Activated B cell treated with CpG ODN at 0.5 μM for 24 hours (primary cell): ENCODE results near the gene LRSAM1. TPM values are rescaled to one million over a fixed set of nuclear protein-coding genes. Genes with fewer than 3 reads are reported as not detected.

Experiments used
- ATAC-seq: fragments of 200-7000 bp; cut with Tn5 transposase; one replicate; pipeline ENCODE4 v1.10.0; 2021; ENCODE audit warnings: low read depth, mild to moderate bottlenecking, moderate library complexity
- CTCF ChIA-PET: fragments of 350-600 bp; sonication (Branson Sonifier 250); formaldehyde crosslinking; loops from one replicate; lab custom pipeline; 2021; ENCODE audit warnings: antibody characterized with exemption; lab: Charles Lee
- POLR2A ChIA-PET: fragments of 350-600 bp; sonication (Branson Sonifier 250); formaldehyde crosslinking; loops from one replicate; lab custom pipeline; 2021; ENCODE audit warnings: antibody characterized with exemption; lab: Charles Lee
- DNase-seq: peaks from one replicate; pipeline ENCODE4 v3.0.0; 2022
- H3K27ac Mint-ChIP-seq: one replicate; pipeline ENCODE4 v1.8.0; 2020; ENCODE audit warnings: mixed read lengths
- H3K27me3 Mint-ChIP-seq: one replicate; pipeline ENCODE4 v1.8.0; 2021; ENCODE audit warnings: mixed read lengths
- H3K36me3 Mint-ChIP-seq: one replicate; pipeline ENCODE4 v1.8.0; 2021; ENCODE audit warnings: low read depth, mixed read lengths
- H3K4me1 Mint-ChIP-seq: one replicate; pipeline ENCODE4 v1.8.0; 2021; ENCODE audit warnings: mixed read lengths
- H3K4me3 Mint-ChIP-seq: one replicate; pipeline ENCODE4 v1.8.0; 2020; ENCODE audit warnings: mild to moderate bottlenecking, mixed read lengths
- H3K9me3 Mint-ChIP-seq: one replicate; pipeline ENCODE4 v1.8.0; 2020; ENCODE audit warnings: mixed read lengths
- CTCF ChIP-seq: fragments of 200-600 bp; IDR thresholded peaks from one replicate; pipeline ENCODE4 v1.8.0; 2022; ENCODE audit warnings: antibody characterized with exemption, mild to moderate bottlenecking
- intact Hi-C: fragments of 100-400 bp; cut with micrococcal nuclease; formaldehyde crosslinking; loops from one replicate; pipeline ENCODE4 v1.15.1; 2024
- total RNA-seq: library from RNA; stranded (reverse); gene quantifications from 2 replicates; pipeline ENCODE4 v1.2.3, GENCODE V29; 2022

The LRSAM1 gene
- total RNA-seq, 1 donor from 2014 or later: 23.9 TPM

GRCh38 chr9:127540664-127541041 is 89.3 kb downstream of the LRSAM1 start:
- Mint-ChIP-seq H3K9me3 (no peaks in the 10 kb centered on the region), H3K27ac (no peak overlapping the region), H3K4me3 (no peak overlapping the region), H3K27me3 (peaks cover 3% of the 10 kb centered on the region), H3K4me1 (no peaks in the 10 kb centered on the region), H3K36me3 (no peaks in the 10 kb centered on the region)
- DNase-seq (no peak), ATAC-seq (no peak)
- CTCF ChIA-PET: no interaction called here
- POLR2A ChIA-PET: no interaction called here
- intact Hi-C loops: no loop called here
- TF ChIP-seq CTCF: no peak

GRCh38 chr9:127541176-127541575 is 89.9 kb downstream of the LRSAM1 start:
- H3K9me3 Mint-ChIP-seq: no peaks in the 10 kb centered on the region
- no peak overlapping the region for H3K4me3 Mint-ChIP-seq
- intact Hi-C loops: no loop called here
- POLR2A ChIA-PET: no interaction called here
- ATAC-seq: no peak
- peaks cover 5% of the 10 kb centered on the region for H3K27me3 Mint-ChIP-seq
- H3K36me3 Mint-ChIP-seq: no peaks in the 10 kb centered on the region
- H3K4me1 Mint-ChIP-seq: no peaks in the 10 kb centered on the region
- no peak for DNase-seq
- no peak for TF ChIP-seq CTCF
- CTCF ChIA-PET: no interaction called here
- H3K27ac Mint-ChIP-seq: no peak overlapping the region

GRCh38 chr9:127541865-127542264 is 90.6 kb downstream of the LRSAM1 start:
- CTCF ChIA-PET: no interaction called here
- DNase-seq (no peak), ATAC-seq (no peak)
- no peak overlapping the region for H3K27ac Mint-ChIP-seq
- no peaks in the 10 kb centered on the region for H3K4me1 Mint-ChIP-seq
- no peaks in the 10 kb centered on the region for H3K9me3 Mint-ChIP-seq
- no peaks in the 10 kb centered on the region for H3K36me3 Mint-ChIP-seq
- TF ChIP-seq CTCF: no peak
- H3K4me3 Mint-ChIP-seq: no peak overlapping the region
- peaks cover 12% of the 10 kb centered on the region for H3K27me3 Mint-ChIP-seq
- POLR2A ChIA-PET: no interaction called here
- intact Hi-C loops: no loop called here

GRCh38 chr9:127543221-127543620 is 91.9 kb downstream of the LRSAM1 start:
- Mint-ChIP-seq H3K9me3 (no peaks in the 10 kb centered on the region), H3K27ac (no peak overlapping the region), H3K27me3 (peaks cover 15% of the 10 kb centered on the region), H3K4me3 (no peak overlapping the region), H3K4me1 (no peaks in the 10 kb centered on the region), H3K36me3 (no peaks in the 10 kb centered on the region)
- DNase-seq: no peak
- ATAC-seq: no peak
- TF ChIP-seq CTCF: no peak
- intact Hi-C loops: no loop called here
- ChIA-PET CTCF (no interaction called here), POLR2A (no interaction called here)

- peaks cover 15% of the 10 kb centered on the region for H3K27me3 Mint-ChIP-seq
- ATAC-seq: no peak
- no peaks in the 10 kb centered on the region for H3K9me3 Mint-ChIP-seq
- intact Hi-C loops: no loop called here
- H3K4me3 Mint-ChIP-seq: no peak overlapping the region
- DNase-seq: no peak
- H3K27ac Mint-ChIP-seq: no peak overlapping the region
- ChIA-PET CTCF (no interaction called here), POLR2A (no interaction called here)
- H3K4me1 Mint-ChIP-seq: no peaks in the 10 kb centered on the region
- no peak for TF ChIP-seq CTCF
- no peaks in the 10 kb centered on the region for H3K36me3 Mint-ChIP-seq
Observed at GRCh38 chr9:127543973-127544533, 92.7 kb downstream of the LRSAM1 start.
